CD4-positive, alpha-beta T cell treated with Interferon alpha-2 for 1 hour (primary cell): ENCODE measurements around the gene APBA1.

Source experiments
- DNase-seq, 2 donors: peaks; one replicate each; pipeline ENCODE4 v3.0.0-alpha.2; 2020 to 2022

The APBA1 gene

GRCh38 chr9:69392826-69393225 is 279.3 kb downstream of the APBA1 start:
- DNase-seq: no peak

GRCh38 chr9:69391946-69392345 is 280.2 kb downstream of the APBA1 start:
- DNase-seq: no peak

GRCh38 chr9:69391487-69391886 is 280.7 kb downstream of the APBA1 start:
- DNase-seq: no peak

GRCh38 chr9:69389437-69389995 is 282.7 kb downstream of the APBA1 start:
- no peak for DNase-seq

GRCh38 chr9:69388596-69388995 is 283.6 kb downstream of the APBA1 start:
- DNase-seq: no peak

GRCh38 chr9:69386651-69387050 is 285.5 kb downstream of the APBA1 start:
- DNase-seq: no peak

GRCh38 chr9:69385581-69386033 is 286.6 kb downstream of the APBA1 start:
- DNase-seq: no peak

- no peak for DNase-seq
Measured at GRCh38 chr9:69382135-69382534, 290.0 kb downstream of the APBA1 start.

- no peak for DNase-seq
Measured at GRCh38 chr9:69380811-69381210, 291.4 kb downstream of the APBA1 start.

GRCh38 chr9:69380301-69380700 is 291.9 kb downstream of the APBA1 start:
- DNase-seq: no peak

GRCh38 chr9:69379270-69379982 is 292.7 kb downstream of the APBA1 start:
- DNase-seq: no peak

GRCh38 chr9:69377981-69378380 is 294.2 kb downstream of the APBA1 start:
- no peak for DNase-seq
